ENCODE results near the gene FN1.

Gene FN1

GRCh38 chr2:215382011-215382410 is 53.9 kb downstream of the FN1 start:
- no peak for DNase-seq

DNA sequence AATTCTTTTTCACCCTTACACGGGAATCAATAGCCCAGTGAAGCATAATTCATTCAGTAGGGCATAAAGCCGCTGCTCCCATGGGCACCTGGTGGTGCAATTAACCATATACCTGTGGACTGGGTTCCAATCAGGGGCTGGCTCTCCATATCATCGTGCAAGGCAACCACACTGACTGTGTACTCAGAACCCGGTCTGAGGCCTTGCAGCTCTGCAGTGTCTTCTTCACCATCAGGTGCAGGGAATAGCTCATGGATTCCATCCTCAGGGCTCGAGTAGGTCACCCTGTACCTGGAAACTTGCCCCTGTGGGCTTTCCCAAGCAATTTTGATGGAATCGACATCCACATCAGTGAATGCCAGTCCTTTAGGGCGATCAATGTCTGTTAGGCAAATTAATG is 55.2 kb downstream of the FN1 start:
- no peak for DNase-seq

DNA sequence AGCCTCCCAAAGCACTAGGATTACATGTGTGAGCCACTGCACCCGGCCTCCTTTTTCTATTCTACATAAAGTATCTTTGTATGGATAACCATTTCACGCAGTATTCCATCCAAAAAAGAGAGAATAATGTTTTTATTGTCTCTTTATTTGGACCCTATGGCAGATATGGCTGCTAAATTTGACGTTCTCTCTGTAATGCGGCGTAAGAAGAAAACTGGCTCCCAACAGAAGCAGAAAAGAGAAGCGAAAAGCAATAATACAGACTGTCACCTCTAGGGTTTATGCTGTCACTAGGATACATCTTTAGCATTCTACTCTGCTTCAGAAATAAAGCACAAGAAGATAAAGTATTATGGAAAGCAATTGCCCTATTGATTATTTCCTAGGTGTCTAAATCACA is 55.9 kb downstream of the FN1 start:
- DNase-seq: no peak

- no peak for DNase-seq
Observed at GRCh38 chr2:215379039-215379438, 56.8 kb downstream of the FN1 start.

DNA sequence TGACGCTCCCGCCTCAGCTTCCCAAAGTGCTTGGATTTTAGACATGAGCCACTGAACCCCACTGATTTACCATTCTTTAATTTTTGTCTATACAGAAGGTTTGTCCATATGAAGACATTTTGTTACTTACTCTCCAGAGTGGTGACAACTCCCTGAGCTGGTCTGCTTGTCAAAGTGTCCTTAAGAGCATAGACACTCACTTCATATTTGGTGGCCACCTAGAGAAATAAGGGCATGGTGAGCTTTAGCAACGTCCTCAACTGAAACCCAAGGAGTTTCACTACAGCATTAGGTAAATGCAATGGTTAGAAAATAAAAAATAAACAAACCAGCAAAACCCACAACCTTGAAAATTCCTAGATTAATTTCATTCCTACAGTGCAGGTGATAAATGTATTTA is 57.8 kb downstream of the FN1 start:
- no peak for DNase-seq

- no peak for DNase-seq
Observed at GRCh38 chr2:215377283-215377682, 58.6 kb downstream of the FN1 start.

GRCh38 chr2:215376103-215376780 is 59.6 kb downstream of the FN1 start:
- no peak for DNase-seq

GRCh38 chr2:215375467-215375830 is 60.4 kb downstream of the FN1 start:
- DNase-seq: no peak

DNA sequence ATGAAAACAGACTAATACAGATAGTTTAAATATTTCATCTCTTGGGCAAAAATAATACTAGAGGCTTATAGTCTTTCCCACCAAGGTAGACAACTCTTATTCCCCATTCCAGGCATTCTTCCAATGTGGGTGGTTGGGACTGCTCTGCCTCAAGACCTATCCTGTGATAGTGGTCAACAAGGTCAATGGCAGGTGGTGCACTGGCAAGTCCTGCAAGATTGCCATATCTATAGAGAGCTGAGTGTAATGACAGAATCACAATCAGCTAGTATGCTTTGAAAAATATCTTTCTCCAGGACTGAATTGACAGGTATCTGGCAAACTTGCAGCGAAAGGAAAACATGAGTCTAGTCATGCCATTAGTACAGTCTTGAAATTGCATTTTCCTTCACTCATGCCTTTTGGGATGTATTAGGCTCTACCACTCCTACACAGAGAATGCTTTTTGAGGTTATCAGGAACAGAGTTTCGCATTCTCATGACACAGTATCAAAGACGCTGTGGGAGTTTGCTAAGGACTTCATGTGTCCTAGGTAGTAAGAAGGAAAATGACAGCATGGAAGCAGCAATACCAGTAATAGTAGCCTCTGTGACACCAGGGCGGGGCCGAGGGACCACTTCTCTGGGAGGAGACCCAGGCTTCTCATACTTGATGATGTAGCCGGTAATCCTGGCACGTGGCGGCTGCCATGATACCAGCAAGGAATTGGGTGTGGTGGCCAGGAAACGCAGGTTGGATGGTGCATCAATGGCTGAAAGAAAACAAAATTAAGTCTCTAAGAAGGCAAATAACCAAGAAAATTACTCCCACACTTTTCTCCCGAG is 61.0 kb downstream of the FN1 start:
- DNase-seq: no peak

DNA sequence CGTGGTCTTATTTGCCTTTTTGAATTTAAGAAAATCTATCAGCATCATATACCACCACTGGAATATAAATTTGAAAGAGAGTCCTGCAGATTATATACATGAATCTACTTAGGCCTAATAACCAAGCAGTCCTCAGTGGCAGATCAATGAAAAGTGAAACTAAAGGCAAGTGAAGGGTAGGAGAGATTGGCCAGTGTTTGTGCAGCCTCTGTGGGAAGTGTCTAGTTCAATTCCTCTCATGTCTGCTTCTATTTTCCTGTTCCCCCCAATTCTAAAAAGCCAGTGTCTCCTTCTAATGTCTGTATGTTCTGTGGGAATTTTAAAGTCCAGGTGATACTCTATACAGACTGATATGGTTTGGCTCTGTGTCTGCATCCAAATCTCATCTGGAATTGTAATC is 61.9 kb downstream of the FN1 start:
- no peak for DNase-seq

DNA sequence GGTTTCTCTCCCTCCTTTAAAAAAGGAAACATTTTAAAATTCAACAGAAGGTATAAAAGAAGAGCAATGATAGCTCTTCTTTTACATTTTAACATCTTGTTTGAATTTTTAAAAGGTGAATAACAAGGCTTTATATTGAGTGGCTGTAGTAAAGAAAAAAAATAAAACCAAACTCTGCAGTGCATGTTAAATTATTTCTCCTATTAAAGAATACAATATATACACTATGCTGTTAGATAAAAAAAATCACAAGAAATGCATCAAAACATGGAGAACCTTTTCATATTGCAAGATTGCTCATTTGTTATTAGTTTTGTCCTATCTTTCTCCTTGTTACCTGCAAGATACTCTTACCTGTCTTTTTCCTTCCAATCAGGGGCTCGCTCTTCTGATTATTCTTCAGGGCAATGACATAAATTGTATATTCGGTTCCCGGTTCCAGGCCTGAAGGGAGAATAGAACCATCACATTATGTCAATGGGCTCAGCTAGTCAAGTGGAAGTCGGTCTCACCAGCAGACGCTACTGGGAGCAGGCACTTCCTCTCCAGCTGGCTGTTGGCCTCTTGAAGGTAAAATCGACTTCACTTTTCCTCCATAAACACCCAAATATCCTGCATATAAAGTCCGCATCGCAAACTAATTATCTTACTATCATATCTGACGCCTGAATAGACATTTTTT is 62.8 kb downstream of the FN1 start:
- no peak for DNase-seq

- no peak for DNase-seq
Observed at GRCh38 chr2:215371915-215372897, 63.7 kb downstream of the FN1 start.

- peak in 1 of 3 experiments; percentile 37 for DNase-seq
Observed at GRCh38 chr2:215370112-215370965, 65.5 kb downstream of the FN1 start.

DNA sequence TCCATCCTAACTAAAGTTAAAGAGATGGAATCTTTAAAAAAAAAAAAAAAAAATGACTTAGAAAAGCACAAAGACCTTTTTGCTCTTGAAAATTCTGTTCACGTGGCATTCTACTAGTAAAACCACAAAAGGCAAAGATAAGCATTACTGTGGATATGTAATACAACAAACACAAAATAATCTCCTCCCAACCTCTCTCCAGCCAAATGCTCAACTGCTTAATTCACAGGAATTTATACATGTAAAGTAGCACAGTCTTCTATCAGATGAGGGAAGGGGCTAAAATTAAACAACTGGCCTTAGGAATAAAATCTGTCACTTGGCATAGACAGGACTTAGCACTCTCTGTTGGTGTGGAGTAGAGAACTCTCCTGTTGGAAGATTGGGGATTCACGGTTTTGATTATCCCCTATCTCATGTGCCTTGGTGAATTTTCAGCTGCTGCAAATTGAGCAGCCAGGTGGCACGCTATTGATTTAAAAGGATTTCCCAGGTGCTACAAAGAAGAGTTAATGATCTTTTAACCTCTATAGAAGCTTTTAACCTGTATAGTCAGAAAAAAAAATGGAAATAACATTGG is 66.6 kb downstream of the FN1 start:
- DNase-seq: peak in 1 of 3 experiments; percentile 32

- DNase-seq: no peak
Observed at GRCh38 chr2:215368493-215368809, 67.4 kb downstream of the FN1 start.

DNA sequence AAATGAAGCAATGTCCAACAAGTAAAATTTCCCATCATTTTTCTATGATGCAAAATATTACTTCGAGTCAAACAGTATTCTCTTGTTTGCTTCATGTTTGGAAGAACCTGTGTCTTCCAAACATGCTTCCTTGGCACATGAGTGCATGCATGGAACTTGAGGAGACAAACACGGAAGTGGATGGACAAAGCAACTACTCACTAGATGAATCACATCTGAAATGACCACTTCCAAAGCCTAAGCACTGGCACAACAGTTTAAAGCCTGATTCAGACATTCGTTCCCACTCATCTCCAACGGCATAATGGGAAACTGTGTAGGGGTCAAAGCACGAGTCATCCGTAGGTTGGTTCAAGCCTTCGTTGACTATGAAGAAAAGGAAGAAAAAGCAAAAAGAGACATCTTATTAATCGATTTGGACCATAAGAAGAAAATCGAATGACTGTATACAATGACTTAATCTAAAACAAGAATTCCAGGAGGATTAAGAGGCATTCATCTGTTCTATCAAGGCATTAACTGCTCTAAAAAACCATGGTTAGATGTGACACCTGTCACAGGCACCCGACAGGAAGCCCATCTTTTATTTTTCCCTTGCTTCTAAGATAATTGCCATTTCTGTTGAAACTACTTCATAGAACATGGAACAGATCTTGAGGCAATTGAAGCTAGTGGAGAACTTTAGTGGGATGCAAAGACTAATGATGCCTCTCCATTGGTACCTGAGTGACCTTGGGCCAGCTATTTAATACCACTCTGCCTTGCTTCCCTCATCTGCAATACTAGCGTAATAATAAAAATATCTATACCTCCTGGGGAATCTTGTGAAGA is 68.0 kb downstream of the FN1 start:
- DNase-seq: no peak

DNA sequence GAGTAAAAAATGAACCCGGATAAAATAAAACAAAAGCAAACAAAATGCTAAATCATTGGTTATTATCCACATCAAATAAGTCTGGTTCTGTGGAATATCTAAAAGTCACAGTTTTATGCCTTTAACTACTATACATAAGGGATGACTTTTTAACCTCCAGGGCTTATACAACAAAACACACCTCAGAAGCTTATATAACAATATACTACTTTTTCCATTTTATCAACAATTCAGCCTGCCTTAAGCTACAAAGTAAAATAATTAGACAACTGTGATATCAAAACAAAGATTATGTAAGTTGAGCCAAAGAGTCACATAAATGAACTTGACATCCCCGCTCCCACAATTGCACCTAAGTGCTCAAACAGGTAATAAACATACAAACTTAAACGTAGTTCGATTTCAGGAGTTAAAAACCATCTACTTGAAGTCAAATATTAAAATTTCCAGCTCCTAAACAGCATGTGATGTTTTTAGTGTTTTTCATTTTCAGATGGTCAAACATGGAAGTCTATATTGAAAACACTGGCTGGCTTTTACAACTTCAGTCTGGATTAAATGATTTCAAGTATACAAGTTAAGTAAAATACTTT is 69.3 kb downstream of the FN1 start:
- no peak for DNase-seq

DNA sequence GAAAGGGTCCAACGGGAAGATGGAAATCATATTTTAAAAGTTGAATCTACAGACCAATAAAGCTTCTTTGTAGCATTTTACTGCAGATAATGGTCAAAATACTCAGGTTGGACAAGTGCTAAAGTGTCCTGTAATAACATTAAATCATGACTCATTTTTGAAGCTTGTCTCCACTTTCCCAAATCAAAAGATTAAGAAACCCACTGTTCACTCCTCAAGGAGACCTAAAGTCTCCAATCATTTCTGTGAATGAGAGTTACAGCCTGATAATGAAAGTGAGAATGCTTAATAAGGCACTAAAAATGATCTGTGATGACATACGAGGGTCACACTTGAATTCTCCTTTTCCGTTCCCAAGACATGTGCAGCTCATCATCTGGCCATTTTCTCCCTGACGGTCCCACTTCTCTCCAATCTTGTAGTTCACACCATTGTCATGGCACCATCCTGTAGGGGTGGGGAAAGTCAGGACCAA is 70.6 kb downstream of the FN1 start:
- DNase-seq: no peak

- DNase-seq: no peak
Observed at GRCh38 chr2:215364157-215365155, 71.4 kb downstream of the FN1 start.

Measured in NCI-H1417 (cell line).